ENCODE results near the gene FGF1.

The FGF1 gene

GRCh38 chr5:142597025-142597424 is 88.9 kb downstream of the FGF1 start:
- H3K4me3 ChIP-seq, result no peak overlapping the region
- TF ChIP-seq, protein P1, sequence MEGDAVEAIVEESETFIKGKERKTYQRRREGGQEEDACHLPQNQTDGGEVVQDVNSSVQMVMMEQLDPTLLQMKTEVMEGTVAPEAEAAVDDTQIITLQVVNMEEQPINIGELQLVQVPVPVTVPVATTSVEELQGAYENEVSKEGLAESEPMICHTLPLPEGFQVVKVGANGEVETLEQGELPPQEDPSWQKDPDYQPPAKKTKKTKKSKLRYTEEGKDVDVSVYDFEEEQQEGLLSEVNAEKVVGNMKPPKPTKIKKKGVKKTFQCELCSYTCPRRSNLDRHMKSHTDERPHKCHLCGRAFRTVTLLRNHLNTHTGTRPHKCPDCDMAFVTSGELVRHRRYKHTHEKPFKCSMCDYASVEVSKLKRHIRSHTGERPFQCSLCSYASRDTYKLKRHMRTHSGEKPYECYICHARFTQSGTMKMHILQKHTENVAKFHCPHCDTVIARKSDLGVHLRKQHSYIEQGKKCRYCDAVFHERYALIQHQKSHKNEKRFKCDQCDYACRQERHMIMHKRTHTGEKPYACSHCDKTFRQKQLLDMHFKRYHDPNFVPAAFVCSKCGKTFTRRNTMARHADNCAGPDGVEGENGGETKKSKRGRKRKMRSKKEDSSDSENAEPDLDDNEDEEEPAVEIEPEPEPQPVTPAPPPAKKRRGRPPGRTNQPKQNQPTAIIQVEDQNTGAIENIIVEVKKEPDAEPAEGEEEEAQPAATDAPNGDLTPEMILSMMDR (IDR thresholded peaks at IDR 0.05), result no peak
- DNase-seq (ENCODE audit: low spot score), result no peak
- no peak overlapping the region for H3K27ac ChIP-seq

GRCh38 chr5:142592365-142592764 is 93.5 kb downstream of the FGF1 start:
- Histone ChIP-seq H3K4me3 (no peak overlapping the region), H3K27ac (no peak overlapping the region)
- TF ChIP-seq, protein P1 (IDR thresholded peaks at IDR 0.05), result no peak
- no peak for DNase-seq (ENCODE audit: low spot score)

DNA sequence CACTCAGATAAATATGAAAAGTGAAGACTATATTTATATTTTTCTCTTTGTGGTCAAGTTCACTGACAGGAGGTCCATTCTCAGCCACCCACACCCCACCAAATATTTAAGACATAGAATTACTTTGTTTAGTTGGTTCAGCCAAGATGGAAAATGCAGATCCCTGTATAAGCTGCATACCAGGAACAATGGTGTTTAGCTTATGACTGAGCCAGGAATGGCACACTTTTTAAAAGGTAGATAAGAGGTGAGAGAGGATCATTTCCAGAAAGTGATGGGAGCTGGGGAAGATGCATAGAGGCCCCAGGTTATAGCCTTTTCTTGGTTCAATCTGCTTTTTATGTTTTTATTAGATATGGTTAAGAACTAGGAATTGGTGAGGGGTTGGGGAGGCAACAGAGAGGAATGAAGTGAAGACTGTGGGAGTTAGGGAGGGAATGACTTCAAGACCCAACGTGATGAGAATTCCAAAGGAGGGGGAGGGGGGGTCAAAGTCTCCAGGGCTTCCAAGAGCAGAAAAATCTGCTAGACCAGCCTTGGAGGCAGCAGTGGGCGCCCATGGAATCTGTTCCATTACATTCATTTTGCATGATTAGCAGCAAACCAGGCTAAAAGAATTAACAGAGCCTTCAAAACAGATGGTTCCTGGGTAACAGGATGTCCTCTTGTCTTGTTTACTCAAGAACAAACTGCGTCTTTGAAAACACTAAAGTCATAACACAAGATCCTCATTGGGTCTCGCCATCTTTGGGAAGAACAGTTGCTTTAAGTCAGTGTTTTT is 95.2 kb downstream of the FGF1 start:
- no peak for DNase-seq (ENCODE audit: low spot score)
- Histone ChIP-seq H3K27ac (peak overlapping the region in 1 of 2 donors; percentile 16), H3K4me3 (no peak overlapping the region)
- TF ChIP-seq, protein P1 (IDR thresholded peaks at IDR 0.05), result no peak

GRCh38 chr5:142589720-142590119 is 96.2 kb downstream of the FGF1 start:
- Histone ChIP-seq H3K27ac (no peak overlapping the region), H3K4me3 (no peak overlapping the region)
- no peak for DNase-seq (ENCODE audit: low spot score)
- TF ChIP-seq, protein P1 (IDR thresholded peaks at IDR 0.05), result no peak

DNA sequence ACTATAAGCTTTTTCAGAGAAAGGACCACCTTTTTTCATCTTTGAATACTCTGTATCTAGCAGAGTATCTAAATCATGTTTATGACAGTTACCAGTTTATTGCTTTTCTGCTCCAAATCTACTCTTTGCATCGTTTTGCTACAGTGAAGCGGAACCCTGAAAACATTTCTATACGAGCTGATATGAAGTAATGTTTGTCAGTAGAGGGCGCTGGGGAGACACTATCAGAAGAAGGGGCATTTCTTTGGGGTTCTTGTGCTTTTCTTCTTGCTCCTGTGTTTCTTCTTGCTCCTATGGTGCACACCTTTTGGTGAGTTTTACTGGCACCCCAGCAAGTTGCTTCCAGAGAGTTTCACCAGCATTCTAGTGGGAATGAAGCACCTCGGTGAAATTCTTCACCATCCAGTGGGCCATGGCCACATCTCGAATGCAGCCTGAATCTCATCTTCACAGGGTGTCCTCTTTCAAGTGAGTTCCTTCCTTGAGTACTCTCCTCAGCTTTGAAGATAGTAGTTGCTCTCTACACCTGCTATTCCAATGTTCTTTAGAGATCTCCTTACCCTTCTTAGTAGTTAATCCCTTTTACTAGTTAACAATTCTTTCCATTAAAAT is 98.4 kb downstream of the FGF1 start:
- TF ChIP-seq, protein P1 (IDR thresholded peaks at IDR 0.05), result peak; percentile 22
- no peak for DNase-seq (ENCODE audit: low spot score)
- Histone ChIP-seq H3K4me3 (no peak overlapping the region), H3K27ac (no peak overlapping the region)

DNA sequence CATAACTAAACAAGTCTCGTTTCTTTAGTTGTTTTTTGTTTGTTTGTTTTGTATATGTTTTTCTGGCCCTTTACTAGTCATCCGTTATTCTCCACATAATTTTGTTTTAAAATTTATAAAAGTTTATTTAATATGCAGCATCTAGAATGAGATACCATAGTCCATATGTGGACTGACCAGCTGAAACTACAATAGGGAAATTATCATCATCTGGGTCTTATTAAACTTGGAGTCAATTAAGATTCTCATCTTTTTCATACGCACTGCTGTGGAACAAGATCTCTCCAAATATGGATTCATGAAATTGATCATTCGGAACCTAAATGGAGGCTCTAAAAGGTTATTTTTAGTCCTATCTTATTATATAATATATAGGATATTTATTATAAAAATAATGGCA is 99.3 kb downstream of the FGF1 start:
- H3K4me3 ChIP-seq, result no peak overlapping the region
- DNase-seq (ENCODE audit: low spot score), result no peak
- TF ChIP-seq, protein P1 (IDR thresholded peaks at IDR 0.05), result no peak
- no peak overlapping the region for H3K27ac ChIP-seq

DNA sequence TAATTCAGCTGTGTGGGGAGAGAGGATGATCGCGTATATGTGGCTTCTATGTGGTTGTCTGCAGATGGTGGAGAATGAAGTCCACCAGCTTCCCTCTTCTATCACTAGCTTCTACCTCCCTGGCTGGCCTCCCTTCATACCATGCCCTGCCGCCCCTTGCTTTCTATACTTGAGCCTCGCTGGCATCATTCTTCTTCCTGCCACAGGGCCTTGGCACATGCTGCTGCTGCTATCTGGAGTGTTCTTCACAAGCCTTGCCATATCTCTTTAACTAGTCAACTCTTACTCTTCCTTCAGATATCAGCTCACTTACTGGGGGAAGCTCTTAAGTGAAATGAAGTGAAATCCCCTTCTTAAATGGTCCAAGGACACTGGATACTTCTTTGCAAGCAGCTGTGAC is 100.4 kb downstream of the FGF1 start:
- H3K4me3 ChIP-seq, result no peak overlapping the region
- TF ChIP-seq, protein P1 (IDR thresholded peaks at IDR 0.05), result no peak
- DNase-seq (ENCODE audit: low spot score), result no peak
- peak overlapping the region in 1 of 2 donors; percentile 52 for H3K27ac ChIP-seq
